Central memory CD4-positive, alpha-beta T cell (primary cell): Measurements from ENCODE around the gene CFAP97D2.
A peak's percentile ranks its signal among the peaks of the same experiment; 100 is the strongest.
"Not testable (repeated sequence)": the region's sequence is repeated elsewhere in the genome, so short reads cannot be mapped to it uniquely, and the experiment has no call there.

Source experiments
- DNase-seq: peaks from one replicate; pipeline ENCODE4 v3.0.0; 2022

The CFAP97D2 gene

DNA sequence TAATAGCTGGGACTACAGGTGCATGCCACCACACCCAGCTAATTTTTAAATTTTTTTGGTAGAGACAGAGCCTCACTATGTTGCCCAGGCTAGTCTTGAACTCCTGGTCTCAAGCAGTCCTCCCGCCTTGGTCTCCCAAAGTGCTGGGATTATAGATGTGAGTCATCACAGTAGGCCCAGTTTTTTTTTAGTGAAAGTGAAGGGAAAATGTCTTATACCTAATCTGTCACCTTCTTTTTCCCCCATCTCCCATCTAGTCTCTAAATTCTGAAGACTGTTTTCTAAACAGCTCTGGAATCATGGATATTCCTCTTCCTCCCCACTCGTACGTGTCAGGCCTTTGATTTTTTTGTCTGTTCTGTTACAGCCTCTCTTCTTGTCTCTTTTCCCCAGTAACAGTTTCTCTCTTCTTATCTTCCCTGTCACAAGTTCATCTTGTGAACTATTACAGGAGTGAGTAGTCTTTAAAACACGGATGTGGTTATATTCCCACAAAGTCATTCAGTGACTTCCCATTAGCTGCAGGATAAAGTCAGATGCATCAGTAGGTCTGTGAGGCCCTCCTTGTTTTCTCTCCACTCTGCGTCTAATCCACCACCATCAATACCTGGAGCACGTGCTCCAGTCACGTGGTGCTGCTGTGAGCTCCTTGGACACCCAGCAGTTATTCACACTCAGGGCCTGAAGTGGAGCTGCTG, 58.5 kb downstream of the CFAP97D2 start:
- no peak for DNase-seq

DNA sequence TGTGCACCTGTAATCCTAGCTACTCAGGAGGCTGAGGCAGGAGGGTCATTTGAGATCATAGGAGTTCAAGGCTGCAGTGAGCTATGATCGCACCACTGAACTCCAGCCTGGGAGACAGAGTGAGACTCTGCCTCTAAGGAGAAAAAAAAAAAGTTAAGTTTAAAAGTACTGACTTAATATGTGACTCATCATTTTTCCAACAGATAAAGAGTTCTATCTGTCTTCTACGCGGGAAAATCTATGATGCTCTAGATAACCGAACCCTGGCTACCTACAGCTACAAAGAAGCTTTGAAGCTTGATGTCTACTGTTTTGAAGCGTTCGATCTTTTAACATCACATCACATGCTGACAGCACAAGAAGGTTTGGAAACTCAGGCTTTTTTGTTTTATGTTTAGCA, 62.9 kb downstream of the CFAP97D2 start:
- DNase-seq, result no peak

DNA sequence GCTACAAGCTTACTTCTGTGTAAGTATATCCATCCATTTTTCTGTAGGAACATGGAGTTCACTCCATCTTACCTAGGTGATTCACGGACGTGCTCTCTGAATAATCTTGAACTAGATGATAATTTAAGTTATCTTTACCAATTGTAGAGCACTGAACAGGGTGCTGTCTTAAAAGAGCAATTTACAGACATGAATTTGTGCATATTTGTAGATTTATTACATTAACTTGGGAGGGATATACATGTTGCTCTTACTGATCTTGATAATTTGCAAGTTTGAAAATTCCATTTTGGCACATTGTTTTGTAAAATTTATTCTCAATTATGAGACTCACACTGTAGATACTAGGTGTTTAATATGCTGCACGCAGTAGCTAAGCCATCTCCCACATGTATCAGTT, 64.9 kb downstream of the CFAP97D2 start:
- no peak for DNase-seq

DNA sequence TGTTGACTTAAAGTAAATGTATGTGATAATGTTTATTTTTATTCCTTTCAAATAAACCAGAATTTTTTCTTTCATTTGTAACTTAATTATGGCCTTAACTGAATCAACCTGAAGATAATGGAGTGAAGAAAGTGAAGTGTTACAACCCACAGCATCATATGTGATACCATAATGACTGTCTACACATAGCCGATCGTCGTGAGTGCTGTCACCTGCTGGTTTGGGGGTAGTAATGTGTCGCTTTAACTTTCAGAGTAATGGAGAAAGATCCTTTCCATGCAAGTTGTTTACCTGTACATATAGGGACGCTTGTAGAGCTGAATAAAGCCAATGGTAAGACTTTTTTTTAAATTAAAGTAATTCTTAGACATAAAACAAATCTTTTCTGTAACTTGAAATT, 65.6 kb downstream of the CFAP97D2 start:
- DNase-seq, result no peak

DNA sequence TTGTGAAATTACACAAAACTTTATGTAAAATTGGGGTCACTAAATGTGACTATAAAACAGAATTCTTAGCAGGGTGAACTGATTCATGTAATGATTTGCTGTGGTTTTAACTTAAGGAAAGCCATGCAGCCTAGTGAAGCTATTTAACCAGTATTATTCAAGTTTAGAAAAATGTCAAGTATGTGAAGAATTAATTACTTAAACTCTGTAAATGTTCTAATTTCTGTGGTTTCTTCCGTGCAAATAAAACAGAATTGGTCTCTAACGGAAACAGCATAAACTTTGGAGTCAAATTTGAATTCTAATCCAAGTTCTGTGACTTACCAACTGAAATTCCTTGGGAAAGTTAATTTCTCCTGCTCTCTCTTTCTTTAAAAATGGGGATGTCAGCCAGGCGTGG, 69.0 kb downstream of the CFAP97D2 start:
- no peak for DNase-seq

DNA sequence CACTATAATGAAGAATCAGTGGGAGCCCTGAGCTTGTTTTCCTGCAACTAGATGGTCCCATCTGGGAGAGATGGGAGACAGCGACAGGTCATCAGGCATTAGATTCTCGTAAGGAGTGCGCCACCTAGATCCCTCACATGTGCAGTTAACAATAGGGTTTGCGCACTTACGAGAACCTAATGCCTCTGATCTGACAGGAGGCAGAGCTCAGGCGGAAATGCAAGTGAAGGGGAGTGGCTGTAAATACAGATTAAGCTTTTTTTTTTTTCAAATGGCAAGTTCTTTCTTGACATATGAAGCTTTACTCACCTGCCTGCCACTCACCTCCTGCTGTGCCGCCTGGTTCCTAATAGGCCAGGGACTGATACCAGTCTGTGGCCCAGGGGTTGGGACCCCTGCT, 70.0 kb downstream of the CFAP97D2 start:
- no peak for DNase-seq

DNA sequence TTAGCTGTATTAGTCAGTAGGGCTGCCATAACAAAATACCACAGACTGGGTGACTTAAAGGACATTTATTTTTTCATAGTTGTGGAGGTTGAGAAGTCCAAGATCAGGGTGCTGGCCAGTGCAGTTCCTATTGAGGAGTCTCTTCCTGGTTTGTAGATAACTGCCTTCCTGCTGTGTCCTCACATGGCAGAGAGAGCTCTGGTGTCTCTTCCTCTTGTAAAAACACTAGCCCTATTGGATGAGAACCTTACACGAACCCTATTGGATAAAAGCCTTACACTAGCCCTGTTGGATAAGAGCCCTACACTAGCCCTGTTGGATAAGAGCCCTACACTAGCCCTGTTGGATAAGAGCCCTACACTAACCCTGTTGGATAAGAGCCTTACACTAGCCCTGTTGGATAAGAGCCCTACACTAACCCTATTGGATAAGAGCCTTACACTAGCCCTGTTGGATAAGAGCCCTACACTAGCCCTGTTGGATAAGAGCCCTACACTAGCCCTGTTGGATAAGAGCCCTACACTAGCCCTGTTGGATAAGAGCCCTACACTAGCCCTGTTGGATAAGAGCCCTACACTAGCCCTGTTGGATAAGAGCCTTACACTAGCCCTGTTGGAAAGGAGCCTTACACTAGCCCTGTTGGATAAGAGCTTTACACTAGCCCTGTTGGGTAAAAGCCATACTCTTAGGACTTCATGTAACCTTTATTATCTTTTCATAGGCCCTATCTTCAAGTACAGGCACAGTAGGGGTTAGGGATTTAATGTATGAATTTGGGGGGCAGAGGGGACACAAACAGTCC, 72.8 kb downstream of the CFAP97D2 start:
- DNase-seq, result not testable (repeated sequence)

DNA sequence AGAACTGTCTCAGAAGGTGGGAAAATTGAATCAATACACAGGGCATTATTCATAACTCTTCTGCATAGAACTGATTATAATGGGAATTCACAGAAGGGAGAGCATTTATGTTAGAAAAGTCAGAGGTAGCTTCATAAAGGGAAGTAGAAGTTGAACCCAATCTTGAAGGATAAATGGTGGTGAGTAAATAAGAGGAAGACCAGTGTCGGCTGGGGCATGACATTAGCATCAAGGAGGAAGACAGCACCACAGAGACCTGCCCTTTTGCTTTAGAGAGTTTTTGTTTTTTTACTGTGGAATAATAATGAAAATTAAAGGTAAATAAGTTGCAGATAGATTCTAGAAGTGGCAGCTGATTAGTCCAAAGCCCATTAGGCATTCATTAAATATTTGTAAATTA, 77.5 kb downstream of the CFAP97D2 start:
- DNase-seq, result no peak

DNA sequence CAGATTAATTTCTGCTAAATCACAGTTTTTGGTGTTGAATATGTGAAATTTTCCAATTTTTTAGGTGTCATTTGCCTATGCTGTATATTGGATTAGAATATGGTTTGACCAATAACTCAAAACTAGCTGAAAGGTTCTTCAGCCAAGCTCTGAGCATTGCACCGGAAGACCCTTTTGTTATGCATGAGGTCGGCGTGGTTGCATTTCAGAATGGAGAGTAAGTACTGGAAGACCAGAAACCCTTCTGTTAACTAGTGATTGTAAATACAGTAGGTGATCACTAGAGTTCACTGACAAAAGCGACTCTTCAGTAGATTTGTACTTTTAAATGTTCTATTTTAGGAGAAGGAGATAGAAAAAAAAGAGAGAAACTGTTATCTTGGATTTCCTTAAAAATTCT, 78.0 kb downstream of the CFAP97D2 start:
- no peak for DNase-seq

DNA sequence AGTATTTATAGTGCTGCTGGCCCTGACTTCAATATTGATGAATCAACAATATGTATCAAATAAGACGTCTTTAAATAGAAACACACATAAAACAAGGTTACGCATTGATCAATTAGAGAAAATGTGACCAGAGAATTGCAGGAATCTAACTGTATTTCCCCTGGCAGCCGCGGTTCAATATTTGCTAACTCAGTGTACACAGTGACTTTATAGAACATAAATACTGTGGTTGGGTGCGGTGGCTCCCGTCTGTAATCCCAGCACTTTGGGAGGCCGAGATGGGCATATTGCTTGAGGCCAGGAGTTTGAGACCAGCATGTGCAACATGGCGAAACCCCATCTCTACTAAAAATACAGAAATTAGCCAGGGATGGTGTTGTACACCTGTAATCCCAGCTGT, 79.5 kb downstream of the CFAP97D2 start:
- no peak for DNase-seq

DNA sequence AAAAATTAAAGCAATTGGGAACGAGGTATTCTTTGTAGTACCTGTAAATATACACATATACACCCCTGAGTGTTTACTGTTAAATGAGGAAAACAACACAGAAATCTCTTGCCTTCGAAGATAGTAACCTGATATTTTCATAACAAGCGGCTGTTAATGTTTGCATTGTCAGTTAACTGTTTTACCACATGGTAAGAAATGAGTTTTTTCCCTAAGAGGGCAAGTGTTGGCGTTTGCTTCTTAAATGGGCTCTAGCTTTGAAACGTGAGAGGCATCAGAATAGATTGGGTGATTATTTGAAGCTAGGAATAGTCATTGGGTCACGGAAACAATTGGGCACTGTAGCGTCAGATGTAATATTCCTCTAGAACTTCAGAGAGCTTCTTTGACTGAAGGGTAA, 80.3 kb downstream of the CFAP97D2 start:
- DNase-seq, result no peak

DNA sequence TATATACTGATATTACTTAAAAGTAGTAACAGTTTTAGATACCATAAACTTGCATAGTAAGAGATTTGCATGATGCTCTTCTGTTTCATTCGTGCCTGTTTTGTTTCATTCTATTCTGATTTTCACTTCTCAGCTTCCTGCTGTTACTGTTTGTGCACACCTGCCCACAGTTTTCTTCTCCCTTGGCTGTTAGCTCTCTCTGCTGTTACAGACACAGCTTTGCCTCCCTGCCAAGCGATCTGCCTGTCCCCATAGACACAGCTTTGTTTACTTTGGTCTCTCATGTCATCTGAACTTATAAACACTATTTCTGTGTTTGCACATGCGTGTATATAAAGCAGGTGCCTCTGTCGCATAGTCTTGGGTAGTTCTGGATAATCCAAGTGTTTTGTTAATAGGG, 80.9 kb downstream of the CFAP97D2 start:
- no peak for DNase-seq

DNA sequence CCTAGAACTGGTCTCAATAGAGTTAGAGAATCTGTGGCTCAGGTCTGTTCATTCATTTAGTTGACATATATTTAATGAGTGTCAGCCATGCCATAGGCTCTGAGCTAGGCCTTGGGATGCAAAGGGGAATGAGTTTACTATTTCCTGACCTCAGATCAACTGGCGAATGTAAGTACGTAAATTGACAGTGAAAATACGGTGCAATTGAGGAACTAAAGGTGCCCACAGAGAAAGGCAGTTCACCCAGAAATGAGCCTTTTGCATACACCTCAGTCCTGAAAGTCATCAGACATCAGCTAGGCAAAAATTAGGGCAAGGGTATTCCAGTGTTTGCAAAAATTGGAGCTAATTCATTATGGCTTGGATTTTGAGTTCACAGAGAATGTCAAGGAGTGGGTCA, 81.8 kb downstream of the CFAP97D2 start:
- no peak for DNase-seq

DNA sequence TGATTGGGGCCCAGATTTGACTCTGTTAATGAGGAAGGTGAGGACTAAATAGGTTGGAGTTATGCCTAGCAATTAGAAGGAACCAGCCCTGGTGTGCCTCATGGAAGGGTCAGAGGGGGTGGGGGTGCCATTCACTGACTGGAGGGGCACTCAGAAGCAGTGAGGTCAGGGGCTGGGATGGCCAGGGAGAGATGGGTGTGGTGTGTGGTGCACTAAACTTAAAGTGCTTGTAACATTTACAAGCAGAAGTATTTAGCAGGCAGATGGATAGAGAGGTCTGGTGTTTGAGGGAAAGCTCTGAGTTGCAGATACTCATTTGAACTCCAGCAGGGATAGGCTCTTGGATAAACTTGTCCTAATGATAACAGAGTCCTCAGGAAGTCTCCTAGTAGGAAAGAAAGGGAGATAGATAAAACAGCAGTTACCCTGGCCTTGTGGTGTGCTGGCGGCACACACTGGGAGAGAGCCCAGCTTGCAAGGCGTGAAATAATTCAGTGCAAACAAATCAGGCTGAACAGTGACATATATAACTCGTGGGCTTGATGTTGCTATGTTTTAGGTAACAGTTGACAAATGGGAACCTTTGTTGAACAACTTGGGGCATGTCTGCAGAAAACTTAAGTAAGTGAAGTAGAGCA, 82.4 kb downstream of the CFAP97D2 start:
- DNase-seq, result no peak

DNA sequence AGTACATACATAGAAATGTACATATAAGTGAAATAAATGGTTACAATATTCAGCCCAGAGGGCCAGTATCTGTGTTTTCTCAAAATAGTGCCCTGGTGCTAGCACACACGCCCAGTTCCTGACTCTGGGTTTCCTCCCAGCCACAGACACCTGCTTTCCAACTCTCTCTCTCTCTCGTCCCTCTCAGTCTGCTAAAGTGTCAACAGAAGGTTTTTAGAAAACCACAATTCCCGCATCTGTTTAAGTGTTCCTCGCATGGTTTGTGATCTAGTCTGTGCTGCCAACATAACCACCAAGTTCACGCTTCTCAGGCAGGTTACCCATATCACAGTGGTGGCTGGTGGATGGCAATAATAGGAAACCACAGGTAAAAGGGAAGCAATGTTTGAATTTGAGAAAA, 84.5 kb downstream of the CFAP97D2 start:
- DNase-seq, result peak; percentile 28

DNA sequence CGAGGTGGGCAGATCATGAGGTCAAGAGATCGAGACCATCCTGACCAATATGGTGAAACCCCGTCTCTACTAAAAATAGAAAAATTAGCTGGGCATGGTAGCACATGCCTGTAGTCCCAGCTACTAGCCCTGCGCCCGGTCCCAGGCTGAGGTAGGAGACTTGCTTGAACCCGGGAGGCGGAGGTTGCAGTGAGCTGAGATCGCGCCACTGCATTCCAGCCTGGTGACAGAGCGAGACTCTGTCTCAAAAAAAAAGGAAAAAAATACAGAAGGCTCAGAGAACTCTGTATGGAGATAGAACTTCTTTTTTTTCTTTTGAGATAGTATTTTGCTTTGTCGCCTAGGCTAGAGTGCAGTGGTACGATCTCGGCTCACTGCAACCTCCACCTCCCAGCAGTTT, 85.3 kb downstream of the CFAP97D2 start:
- DNase-seq, result not testable (repeated sequence)

DNA sequence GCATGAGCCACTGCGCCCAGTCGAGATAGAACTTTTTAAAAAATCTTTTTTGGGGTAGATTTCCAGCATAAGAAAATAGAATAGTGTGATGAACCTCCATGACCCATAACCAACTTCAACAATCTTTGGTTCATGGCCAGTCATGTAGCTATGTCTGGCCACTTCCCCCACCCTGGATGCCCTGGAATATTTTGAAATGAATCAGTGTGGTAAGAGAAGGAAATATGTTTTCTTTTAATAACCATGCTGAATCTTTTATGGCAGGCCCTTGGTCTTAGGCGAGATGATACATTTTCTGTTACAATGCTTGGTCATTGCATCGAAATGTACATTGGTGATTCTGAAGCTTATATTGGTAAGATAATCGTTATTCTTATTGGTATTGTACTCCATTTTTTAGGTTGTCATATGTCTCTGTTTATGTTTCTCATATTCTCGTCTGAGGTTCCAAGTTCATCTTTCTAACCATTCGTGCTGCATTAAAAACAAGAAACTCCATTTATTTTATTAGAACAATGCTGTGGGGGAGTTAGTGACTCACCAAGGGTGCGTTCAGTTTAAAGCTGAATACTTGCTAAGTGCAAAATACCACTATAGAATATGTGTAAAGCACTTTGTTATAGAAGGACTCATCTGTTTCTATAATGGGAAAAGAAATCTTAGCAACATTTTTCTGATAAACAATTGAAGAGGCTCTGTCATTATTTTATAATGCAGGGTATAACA, 86.0 kb downstream of the CFAP97D2 start:
- no peak for DNase-seq

DNA sequence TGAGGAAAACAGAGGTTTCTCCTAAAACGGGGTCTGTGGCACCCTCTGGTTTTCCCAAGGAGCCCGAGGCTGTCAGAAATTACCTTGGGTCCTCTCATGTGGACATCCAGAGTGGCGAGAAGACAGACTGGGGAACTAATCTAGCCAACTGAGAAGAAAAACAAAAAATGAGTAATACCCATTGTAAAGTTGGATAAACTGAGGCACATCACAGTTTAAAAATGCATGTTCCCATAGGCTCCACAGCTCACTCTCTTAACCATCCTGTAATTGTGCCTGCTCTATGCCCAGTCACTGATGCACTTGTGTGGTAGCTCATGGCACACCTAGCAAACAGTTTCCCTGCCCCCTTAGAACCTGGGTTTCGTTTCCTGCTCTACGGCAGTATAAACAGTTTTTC, 87.2 kb downstream of the CFAP97D2 start:
- DNase-seq, result no peak

DNA sequence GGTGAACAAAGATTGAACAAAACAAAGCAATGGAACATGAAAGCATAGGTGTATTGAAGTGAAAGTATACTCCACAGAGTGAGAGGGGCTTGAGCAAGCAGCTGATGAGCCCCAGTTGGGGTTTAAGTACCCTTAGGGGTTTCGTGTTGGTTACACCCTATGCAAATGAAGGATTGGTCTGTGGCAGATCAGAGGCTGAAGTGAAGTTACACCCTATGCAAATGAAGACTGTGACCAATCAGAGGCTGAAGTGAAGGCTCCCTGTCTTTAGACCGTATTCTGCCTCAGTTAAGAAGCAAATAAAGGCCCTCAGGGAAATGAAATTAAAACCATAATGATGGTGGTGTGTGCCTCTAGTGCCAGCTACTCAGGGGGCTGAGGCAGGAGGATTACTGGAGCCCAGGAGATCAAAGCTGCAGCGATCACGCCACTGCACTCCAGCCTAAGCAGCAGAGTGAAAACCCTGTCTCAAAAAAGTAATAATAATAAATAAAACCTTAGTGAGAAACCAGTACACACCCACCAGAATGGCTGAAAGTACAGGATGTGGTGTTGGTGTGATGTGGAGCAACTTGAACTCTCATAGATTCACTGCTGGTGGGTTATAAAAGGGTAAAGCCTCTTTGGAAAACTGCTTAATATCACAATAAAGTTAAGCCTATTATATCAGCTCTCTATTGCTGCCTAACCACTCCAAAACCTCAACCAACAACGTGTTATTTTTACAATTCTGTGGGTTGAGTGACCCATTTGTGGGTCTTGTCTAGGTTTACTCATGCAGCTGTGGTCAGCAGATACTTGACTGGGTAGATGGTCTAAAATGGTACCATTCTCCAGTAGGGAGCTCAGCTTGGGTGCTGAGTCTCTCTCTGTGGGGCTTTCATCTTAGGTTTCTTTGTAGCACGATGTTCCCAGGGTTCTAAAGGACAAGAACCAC, 89.6 kb downstream of the CFAP97D2 start:
- no peak for DNase-seq

DNA sequence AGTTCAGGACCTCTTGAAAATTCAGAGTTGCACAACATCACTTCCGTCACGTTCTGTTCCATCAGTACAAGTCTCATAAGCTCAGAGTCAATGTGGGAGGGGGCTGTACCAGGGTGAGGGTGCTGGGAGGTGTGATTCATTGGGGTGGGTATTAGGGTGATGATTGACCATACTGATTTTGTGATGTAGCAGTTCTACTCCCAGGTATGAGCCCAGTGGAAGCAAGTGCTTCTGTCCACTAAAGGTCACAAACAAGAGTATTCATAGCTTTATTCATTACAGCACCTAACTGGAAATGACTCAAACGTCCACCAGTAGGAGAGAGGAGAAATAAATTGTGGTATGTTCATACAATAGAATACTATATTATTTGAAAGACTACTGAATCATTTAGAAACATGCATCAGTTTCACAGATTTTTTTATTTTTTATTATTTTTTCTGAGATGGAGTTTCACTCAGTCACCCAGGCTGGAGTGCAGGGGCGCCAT, 90.3 kb downstream of the CFAP97D2 start:
- DNase-seq, result no peak
